A172 (cell line): ENCODE measurements around the gene C19orf73. TPM values are rescaled to one million over a fixed set of nuclear protein-coding genes. Genes with fewer than 3 reads are reported as not detected.
A peak's percentile ranks its signal among the peaks of the same experiment; 100 is the strongest.
"Not testable (repeated sequence)": the region's sequence is repeated elsewhere in the genome, so short reads cannot be mapped to it uniquely, and the experiment has no call there.

Experiments used
- DNase-seq: peaks from one replicate; pipeline ENCODE4 v3.0.0-alpha.2; 2015; ENCODE audit warnings: low spot score
- total RNA-seq: library from RNA; depleted of rRNA; stranded (reverse); fragments of >200 nt; shearing (Covaris generic); gene quantifications from 2 replicates; pipeline ENCODE4 v1.2.3, GENCODE V29; 2014

C19orf73 gene
- total RNA-seq, 1 experiment from 2014 or later: not detected

- not testable (repeated sequence) for DNase-seq
Measured at GRCh38 chr19:49121841-49122240, 2.9 kb upstream of the C19orf73 start.

GRCh38 chr19:49120868-49121267 is 1.9 kb upstream of the C19orf73 start:
- no peak for DNase-seq

GRCh38 chr19:49120325-49120683 is 1.4 kb upstream of the C19orf73 start:
- no peak for DNase-seq

GRCh38 chr19:49119411-49120324 is 725 bp upstream of the C19orf73 start, which contains the start of gene PPFIA3:
Gene PPFIA3 (plus strand): TSS chr19:49119544. CDS start chr19:49127874, 8,330 bp downstream.
- no peak for DNase-seq

- no peak for DNase-seq
Measured at GRCh38 chr19:49117677-49118564, 1.0 kb downstream of the C19orf73 start.

- no peak for DNase-seq
Measured at GRCh38 chr19:49116544-49116943, 2.4 kb downstream of the C19orf73 start.

GRCh38 chr19:49114630-49115363 is 4.1 kb downstream of the C19orf73 start:
- DNase-seq: no peak

- DNase-seq: peak; percentile 29
Measured at GRCh38 chr19:49113762-49114629, 4.9 kb downstream of the C19orf73 start, which contains the start of gene LIN7B. Gene LIN7B (plus strand): TSS chr19:49114370. CDS start chr19:49114405, 35 bp downstream.

- no peak for DNase-seq
Measured at GRCh38 chr19:49111218-49111998, 7.5 kb downstream of the C19orf73 start.

- DNase-seq: no peak
Measured at GRCh38 chr19:49110567-49110966, 8.4 kb downstream of the C19orf73 start.

GRCh38 chr19:49109569-49110233 is 9.2 kb downstream of the C19orf73 start:
- no peak for DNase-seq

GRCh38 chr19:49109051-49109450 is 9.9 kb downstream of the C19orf73 start:
- DNase-seq: no peak

GRCh38 chr19:49107625-49108459 is 11.1 kb downstream of the C19orf73 start:
- no peak for DNase-seq

GRCh38 chr19:49106648-49107135 is 12.3 kb downstream of the C19orf73 start:
- DNase-seq: peak; percentile 38

- DNase-seq: no peak
Measured at GRCh38 chr19:49104229-49104864, 14.6 kb downstream of the C19orf73 start.

- no peak for DNase-seq
Measured at GRCh38 chr19:49103331-49104085, 15.4 kb downstream of the C19orf73 start.

- no peak for DNase-seq
Measured at GRCh38 chr19:49102303-49102702, 16.6 kb downstream of the C19orf73 start.
